ENCODE data around the gene PAK5.

Gene PAK5

DNA sequence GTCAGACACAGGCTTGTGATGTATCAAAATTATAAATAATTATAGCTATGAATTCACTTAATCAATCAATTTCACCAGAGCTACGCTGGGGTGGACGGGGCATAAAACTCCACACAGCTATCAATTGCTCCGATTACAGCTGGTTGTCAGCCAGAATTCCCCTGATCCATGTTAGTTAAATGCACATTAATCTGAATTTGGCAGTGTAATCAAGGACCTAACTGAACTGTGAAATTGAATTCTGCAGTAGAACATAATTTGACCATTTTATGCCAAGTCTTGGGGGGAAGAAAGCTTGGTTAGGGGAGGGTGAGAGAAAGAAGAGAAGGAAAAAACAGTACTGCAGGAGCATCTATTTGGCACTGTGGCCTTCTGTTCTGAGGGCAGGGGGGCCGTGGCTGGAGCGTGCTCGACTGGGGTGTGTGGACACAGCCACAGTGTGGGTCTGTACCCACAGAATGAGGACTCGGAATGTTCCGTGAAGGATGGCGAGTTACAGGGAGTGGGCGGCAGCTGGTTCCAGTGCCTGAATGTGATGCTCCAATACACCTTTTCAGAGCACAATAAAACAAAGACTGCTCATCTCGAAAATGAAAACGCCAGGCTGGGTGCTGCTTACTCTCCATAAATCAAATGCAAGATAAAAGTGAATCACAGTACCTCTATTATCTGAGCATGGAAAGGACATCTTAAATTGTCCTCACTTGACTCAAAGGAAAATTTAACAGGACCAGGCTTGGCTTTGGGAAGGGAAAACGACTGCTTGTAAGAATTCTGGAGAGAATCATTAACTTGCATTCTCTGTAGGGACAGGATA is 265.3 kb downstream of the PAK5 start:
- H3K4me3 ChIP-seq (ENCODE audit: low read length): peak overlapping the region; percentile 31; the same call in 1 of the 2 replicates
- no peaks in the 10 kb centered on the region for H3K36me3 ChIP-seq (ENCODE audit: insufficient read depth, low read depth, low read length)
- no peaks in the 10 kb centered on the region for H3K9me3 ChIP-seq (ENCODE audit: insufficient read depth, low read depth, low read length)
- H3K27ac ChIP-seq (ENCODE audit: low read length): no peak overlapping the region
- H3K4me1 ChIP-seq (ENCODE audit: insufficient read depth, low read length): peaks cover 55% of the 10 kb centered on the region
- peak overlapping the region; percentile 49; the same call in 1 of the 2 replicates for H3K9ac ChIP-seq (ENCODE audit: low read depth, low read length)
- H3K27me3 ChIP-seq (ENCODE audit: insufficient read depth, low read length): peaks cover 49% of the 10 kb centered on the region

DNA sequence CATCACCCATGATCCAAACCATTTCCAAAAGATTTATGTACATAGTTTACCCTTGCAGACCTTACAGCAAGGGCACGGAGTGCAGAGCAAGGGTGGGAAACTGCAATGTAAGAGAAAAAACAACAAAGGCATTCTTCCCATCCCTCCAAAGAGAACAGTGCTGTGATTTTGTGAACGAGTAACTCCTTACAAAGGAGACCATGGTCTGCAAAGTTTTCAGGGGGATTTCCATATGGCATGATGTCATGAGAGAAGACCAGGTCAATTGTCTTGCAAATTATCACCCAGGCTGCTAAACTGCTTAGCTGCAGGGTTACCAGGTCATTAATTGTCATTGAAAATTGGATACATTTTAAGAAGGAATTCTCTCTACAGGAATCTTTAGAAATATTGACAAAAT is 266.2 kb downstream of the PAK5 start:
- Histone ChIP-seq H3K27me3 (ENCODE audit: insufficient read depth, low read length) (peaks cover 49% of the 10 kb centered on the region), H3K9me3 (ENCODE audit: insufficient read depth, low read depth, low read length) (no peaks in the 10 kb centered on the region), H3K9ac (ENCODE audit: low read depth, low read length) (peak overlapping the region; percentile 29; the same call in 1 of the 2 replicates), H3K4me1 (ENCODE audit: insufficient read depth, low read length) (peaks cover 55% of the 10 kb centered on the region), H3K4me3 (ENCODE audit: low read length) (peak overlapping the region; percentile 47), H3K27ac (ENCODE audit: low read length) (peak overlapping the region; percentile 79), H3K36me3 (ENCODE audit: insufficient read depth, low read depth, low read length) (no peaks in the 10 kb centered on the region)

- Histone ChIP-seq H3K4me1 (ENCODE audit: insufficient read depth, low read length) (peaks cover 48% of the 10 kb centered on the region), H3K27me3 (ENCODE audit: insufficient read depth, low read length) (peaks cover 49% of the 10 kb centered on the region), H3K27ac (ENCODE audit: low read length) (peak overlapping the region; percentile 79), H3K9me3 (ENCODE audit: insufficient read depth, low read depth, low read length) (no peaks in the 10 kb centered on the region), H3K9ac (ENCODE audit: low read depth, low read length) (no peak overlapping the region; the same call in 1 of the 2 replicates), H3K4me3 (ENCODE audit: low read length) (no peak overlapping the region), H3K36me3 (ENCODE audit: insufficient read depth, low read depth, low read length) (no peaks in the 10 kb centered on the region)
Measured at GRCh38 chr20:9571783-9572182, 267.1 kb downstream of the PAK5 start.

DNA sequence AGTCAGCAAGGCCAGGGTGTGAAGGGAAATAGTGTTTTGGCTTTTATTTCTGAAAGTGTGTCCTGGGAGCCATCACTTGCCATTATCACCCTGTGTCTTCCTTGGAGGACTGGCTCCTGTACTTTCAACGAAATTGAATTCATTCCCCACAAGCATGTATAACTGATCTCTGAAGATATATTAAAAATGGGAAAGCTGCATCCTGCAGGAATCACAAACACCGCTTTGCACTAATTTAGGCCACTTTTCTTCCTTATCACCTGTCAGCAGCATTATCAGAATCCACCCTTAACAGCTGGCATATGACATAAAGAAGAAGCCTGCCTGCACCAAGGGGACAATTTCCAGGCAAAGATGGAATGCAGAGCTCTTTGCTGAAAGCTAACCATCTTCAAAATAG is 268.3 kb downstream of the PAK5 start:
- peaks cover 41% of the 10 kb centered on the region for H3K27me3 ChIP-seq (ENCODE audit: insufficient read depth, low read length)
- H3K27ac ChIP-seq (ENCODE audit: low read length): no peak overlapping the region
- no peaks in the 10 kb centered on the region for H3K9me3 ChIP-seq (ENCODE audit: insufficient read depth, low read depth, low read length)
- H3K4me1 ChIP-seq (ENCODE audit: insufficient read depth, low read length): peaks cover 43% of the 10 kb centered on the region
- no peak overlapping the region for H3K9ac ChIP-seq (ENCODE audit: low read depth, low read length)
- no peaks in the 10 kb centered on the region for H3K36me3 ChIP-seq (ENCODE audit: insufficient read depth, low read depth, low read length)
- no peak overlapping the region for H3K4me3 ChIP-seq (ENCODE audit: low read length)

- Histone ChIP-seq H3K27ac (ENCODE audit: low read length) (no peak overlapping the region), H3K9me3 (ENCODE audit: insufficient read depth, low read depth, low read length) (no peaks in the 10 kb centered on the region), H3K36me3 (ENCODE audit: insufficient read depth, low read depth, low read length) (no peaks in the 10 kb centered on the region), H3K4me1 (ENCODE audit: insufficient read depth, low read length) (peaks cover 10% of the 10 kb centered on the region; the same call in 1 of the 2 replicates), H3K4me3 (ENCODE audit: low read length) (no peak overlapping the region), H3K27me3 (ENCODE audit: insufficient read depth, low read length) (peaks cover 15% of the 10 kb centered on the region), H3K9ac (ENCODE audit: low read depth, low read length) (no peak overlapping the region)
Measured at GRCh38 chr20:9566977-9567376, 271.9 kb downstream of the PAK5 start.

DNA sequence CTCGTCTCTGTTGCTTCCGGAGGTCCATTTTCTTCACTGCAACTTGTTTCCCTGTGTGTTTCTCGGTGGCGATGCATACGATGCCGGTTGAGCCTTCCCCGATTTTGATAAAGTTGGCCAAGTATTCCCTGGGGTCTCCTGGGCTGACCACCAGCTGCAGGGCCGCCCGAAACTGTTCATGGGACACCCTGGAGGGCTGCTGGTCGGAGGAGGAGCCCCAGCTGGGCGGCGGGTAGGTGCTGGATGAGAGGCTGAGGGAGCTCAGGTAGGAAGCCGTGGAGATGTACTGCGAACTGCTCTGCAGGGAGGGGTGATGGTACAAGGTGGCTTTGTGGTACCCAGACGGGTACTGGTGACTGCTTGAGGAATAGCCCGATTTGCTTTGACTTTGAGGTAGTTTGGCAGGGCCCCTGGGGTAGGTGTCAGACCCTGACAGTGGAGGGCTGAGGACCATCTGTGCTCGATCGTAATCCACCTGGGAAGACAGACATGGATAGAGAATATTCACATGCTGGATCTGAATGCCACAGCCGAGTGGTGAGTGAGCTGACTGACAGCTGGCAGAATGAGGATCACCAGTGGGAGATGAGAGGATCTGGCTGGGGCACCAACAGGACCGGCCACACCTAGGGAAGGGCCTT is 272.8 kb downstream of the PAK5 start:
- no peaks in the 10 kb centered on the region for H3K9me3 ChIP-seq (ENCODE audit: insufficient read depth, low read depth, low read length)
- no peaks in the 10 kb centered on the region for H3K36me3 ChIP-seq (ENCODE audit: insufficient read depth, low read depth, low read length)
- H3K27ac ChIP-seq (ENCODE audit: low read length): no peak overlapping the region

GRCh38 chr20:9557411-9557810 is 281.5 kb downstream of the PAK5 start:
- no peaks in the 10 kb centered on the region for H3K4me1 ChIP-seq (ENCODE audit: insufficient read depth, low read length)
- H3K27me3 ChIP-seq (ENCODE audit: insufficient read depth, low read length): no peaks in the 10 kb centered on the region
- H3K9ac ChIP-seq (ENCODE audit: low read depth, low read length): no peak overlapping the region
- H3K36me3 ChIP-seq (ENCODE audit: insufficient read depth, low read depth, low read length): no peaks in the 10 kb centered on the region
- H3K9me3 ChIP-seq (ENCODE audit: insufficient read depth, low read depth, low read length): no peaks in the 10 kb centered on the region
- no peak overlapping the region for H3K27ac ChIP-seq (ENCODE audit: low read length)
- H3K4me3 ChIP-seq (ENCODE audit: low read length): no peak overlapping the region

More for the DNA sequence above, 272.8 kb downstream of the PAK5 start:
- no peak overlapping the region for H3K4me3 ChIP-seq (ENCODE audit: low read length)
- peaks cover 4% of the 10 kb centered on the region; the same call in 1 of the 2 replicates for H3K4me1 ChIP-seq (ENCODE audit: insufficient read depth, low read length)
- no peak overlapping the region for H3K9ac ChIP-seq (ENCODE audit: low read depth, low read length)
- peaks cover 8% of the 10 kb centered on the region for H3K27me3 ChIP-seq (ENCODE audit: insufficient read depth, low read length)

- Histone ChIP-seq H3K27me3 (ENCODE audit: insufficient read depth, low read length) (no peaks in the 10 kb centered on the region), H3K9me3 (ENCODE audit: insufficient read depth, low read depth, low read length) (no peaks in the 10 kb centered on the region), H3K36me3 (ENCODE audit: insufficient read depth, low read depth, low read length) (no peaks in the 10 kb centered on the region), H3K9ac (ENCODE audit: low read depth, low read length) (no peak overlapping the region), H3K4me1 (ENCODE audit: insufficient read depth, low read length) (no peaks in the 10 kb centered on the region), H3K4me3 (ENCODE audit: low read length) (no peak overlapping the region), H3K27ac (ENCODE audit: low read length) (no peak overlapping the region)
Measured at GRCh38 chr20:9555781-9556180, 283.1 kb downstream of the PAK5 start.

DNA sequence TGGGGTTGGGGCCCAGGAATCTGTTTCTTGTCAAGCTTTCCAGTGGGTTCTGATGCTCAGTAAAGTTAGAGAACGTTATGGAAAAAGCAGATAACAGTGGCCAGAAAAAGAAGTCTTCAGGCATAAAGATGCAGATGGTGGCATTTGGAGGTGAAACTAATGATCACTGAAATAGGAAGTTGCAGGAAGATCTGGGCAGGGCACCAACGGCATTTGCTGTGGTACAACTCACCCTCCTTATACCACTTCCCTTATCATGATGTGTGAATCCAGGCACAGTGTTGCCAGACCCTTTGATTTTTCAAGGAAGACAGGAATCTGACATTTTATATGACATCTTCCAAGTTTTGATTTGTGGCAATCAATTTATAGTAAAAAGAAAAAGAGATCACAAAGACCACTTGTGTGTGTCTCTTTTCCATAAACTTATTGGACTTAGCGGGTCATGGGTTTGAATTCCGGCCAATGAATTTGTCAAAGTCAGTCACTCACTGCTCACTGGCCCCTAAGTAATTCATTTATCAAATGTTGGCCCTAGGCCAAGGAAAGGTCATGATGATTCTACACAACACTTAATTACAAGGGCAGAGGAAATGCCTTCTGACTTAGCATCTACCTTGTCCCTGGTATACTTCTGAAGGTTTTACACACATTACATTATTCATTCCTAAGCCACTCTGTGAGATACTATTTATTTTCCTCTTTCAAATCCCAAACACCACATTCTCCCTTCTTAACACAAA is 286.9 kb downstream of the PAK5 start:
- no peak overlapping the region for H3K27ac ChIP-seq (ENCODE audit: low read length)
- H3K27me3 ChIP-seq (ENCODE audit: insufficient read depth, low read length): no peaks in the 10 kb centered on the region
- no peak overlapping the region for H3K9ac ChIP-seq (ENCODE audit: low read depth, low read length)
- no peaks in the 10 kb centered on the region for H3K4me1 ChIP-seq (ENCODE audit: insufficient read depth, low read length)
- no peak overlapping the region for H3K4me3 ChIP-seq (ENCODE audit: low read length)
- H3K36me3 ChIP-seq (ENCODE audit: insufficient read depth, low read depth, low read length): no peaks in the 10 kb centered on the region
- no peaks in the 10 kb centered on the region for H3K9me3 ChIP-seq (ENCODE audit: insufficient read depth, low read depth, low read length)

- Histone ChIP-seq H3K36me3 (ENCODE audit: insufficient read depth, low read depth, low read length) (no peaks in the 10 kb centered on the region), H3K27ac (ENCODE audit: low read length) (no peak overlapping the region)
Measured at GRCh38 chr20:9550871-9551270, 288.0 kb downstream of the PAK5 start.

DNA sequence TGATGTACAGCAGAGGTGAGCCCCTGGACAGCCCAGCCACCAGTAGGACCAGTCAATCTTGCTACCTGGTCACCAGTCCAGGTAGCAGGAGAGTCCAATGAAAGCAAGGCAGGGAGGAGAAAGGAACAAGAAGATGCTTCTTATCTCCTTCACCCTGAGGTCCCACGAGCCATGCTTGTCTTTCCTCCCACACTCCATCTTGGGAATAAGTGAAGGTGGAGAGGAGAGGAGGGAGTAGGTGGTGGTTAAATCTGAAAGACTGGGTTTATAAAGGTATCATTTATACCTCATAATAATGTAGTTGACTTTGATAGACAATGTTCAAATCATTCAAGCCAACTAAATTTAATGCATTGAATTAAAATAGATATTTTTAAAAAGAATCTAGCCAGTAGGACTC is 288.6 kb downstream of the PAK5 start:
- Histone ChIP-seq H3K27ac (ENCODE audit: low read length) (no peak overlapping the region), H3K36me3 (ENCODE audit: insufficient read depth, low read depth, low read length) (no peaks in the 10 kb centered on the region), H3K4me1 (ENCODE audit: insufficient read depth, low read length) (no peaks in the 10 kb centered on the region), H3K27me3 (ENCODE audit: insufficient read depth, low read length) (no peaks in the 10 kb centered on the region), H3K4me3 (ENCODE audit: low read length) (no peak overlapping the region), H3K9me3 (ENCODE audit: insufficient read depth, low read depth, low read length) (no peaks in the 10 kb centered on the region), H3K9ac (ENCODE audit: low read depth, low read length) (no peak overlapping the region)

More at GRCh38 chr20:9550871-9551270, 288.0 kb downstream of the PAK5 start:
- no peaks in the 10 kb centered on the region for H3K27me3 ChIP-seq (ENCODE audit: insufficient read depth, low read length)
- H3K4me1 ChIP-seq (ENCODE audit: insufficient read depth, low read length): no peaks in the 10 kb centered on the region
- H3K9ac ChIP-seq (ENCODE audit: low read depth, low read length): no peak overlapping the region
- H3K4me3 ChIP-seq (ENCODE audit: low read length): no peak overlapping the region
- H3K9me3 ChIP-seq (ENCODE audit: insufficient read depth, low read depth, low read length): no peaks in the 10 kb centered on the region
